Hematopoietic multipotent progenitor cell treated with erythropoietin and hydrocortisone succinate and interleukin-3 and kit ligand, for 17 days (in vitro differentiated cells): Measurements from ENCODE around the gene KRIT1.
"Not testable (repeated sequence)": the region's sequence is repeated elsewhere in the genome, so short reads cannot be mapped to it uniquely, and the experiment has no call there.

Source experiments
- DNase-seq: peaks from one replicate; pipeline ENCODE4 v3.0.0-alpha.2; 2015; ENCODE audit warnings: low spot score

KRIT1 gene

DNA sequence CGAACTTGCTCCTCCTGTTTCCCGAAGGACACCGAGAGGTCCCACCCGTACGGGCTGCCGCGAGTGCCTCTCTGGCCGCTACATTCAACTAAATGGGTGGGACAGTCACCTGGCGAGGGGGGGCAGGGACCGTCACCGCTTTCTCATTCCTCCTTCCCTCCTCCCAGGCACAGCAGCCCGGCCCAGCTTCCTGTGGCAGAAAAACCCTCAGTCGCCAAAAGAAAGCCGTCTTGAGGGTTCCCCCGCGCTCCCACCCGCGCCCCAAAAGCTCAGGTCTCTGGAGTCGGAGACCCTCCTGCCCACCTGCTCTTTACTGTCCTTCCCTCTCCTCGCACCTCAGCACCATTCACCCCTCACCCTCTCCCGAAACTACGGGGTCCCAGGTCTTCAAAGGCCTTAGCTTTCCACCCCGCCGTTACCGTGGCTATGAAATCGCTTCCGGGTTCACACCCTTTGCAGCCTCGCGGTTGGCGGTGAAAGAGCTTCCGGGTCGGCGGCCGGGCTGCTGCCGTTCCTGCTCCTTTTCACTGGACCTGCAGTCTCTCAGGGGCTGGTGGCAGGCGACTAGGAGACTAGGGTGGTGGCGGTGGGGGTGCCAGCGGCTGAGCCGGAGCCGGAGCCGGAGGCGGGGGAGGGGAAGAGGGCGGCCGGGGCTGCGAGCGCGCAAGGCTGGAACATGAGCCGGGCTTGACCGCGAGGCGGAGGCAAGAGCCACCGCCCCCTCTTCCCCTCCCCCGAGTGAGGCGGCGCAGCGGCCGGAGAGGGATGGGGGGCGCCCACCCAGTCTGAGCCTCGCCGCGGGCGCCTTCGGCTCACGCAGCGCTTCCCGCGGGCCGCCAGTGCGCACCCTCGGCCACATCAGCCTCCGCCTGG, at the start of gene KRIT1, which contains the start of gene ANKIB1:
Gene KRIT1 (minus strand): TSS at position 428 of the 873 bp plus-strand sequence. CDS start 3,779 bp downstream, outside the sequence.
Gene ANKIB1 (plus strand): TSS at position 488 of the 873 bp plus-strand sequence. CDS start 49,005 bp downstream, outside the sequence.
- peak; percentile 84 for DNase-seq

DNA sequence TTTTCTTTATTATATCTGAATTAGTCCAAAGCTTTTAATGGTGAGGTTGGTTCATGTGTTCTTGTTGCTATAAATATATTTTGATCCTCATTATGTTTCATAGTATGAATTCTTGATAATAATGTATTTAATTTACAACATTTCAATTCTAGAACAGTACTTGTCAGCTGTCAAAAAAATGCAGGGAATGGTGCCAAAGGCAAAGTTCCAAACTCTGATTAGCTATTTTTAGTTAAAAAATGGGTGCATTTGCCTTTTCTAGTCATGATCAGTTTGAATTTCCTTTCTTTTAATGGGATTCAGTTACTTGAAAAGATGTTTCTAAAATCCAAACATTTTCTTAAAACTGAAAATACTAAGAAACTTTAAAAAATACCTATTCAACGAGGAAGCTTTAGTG, 49.7 kb upstream of the KRIT1 start:
- DNase-seq, result no peak

DNA sequence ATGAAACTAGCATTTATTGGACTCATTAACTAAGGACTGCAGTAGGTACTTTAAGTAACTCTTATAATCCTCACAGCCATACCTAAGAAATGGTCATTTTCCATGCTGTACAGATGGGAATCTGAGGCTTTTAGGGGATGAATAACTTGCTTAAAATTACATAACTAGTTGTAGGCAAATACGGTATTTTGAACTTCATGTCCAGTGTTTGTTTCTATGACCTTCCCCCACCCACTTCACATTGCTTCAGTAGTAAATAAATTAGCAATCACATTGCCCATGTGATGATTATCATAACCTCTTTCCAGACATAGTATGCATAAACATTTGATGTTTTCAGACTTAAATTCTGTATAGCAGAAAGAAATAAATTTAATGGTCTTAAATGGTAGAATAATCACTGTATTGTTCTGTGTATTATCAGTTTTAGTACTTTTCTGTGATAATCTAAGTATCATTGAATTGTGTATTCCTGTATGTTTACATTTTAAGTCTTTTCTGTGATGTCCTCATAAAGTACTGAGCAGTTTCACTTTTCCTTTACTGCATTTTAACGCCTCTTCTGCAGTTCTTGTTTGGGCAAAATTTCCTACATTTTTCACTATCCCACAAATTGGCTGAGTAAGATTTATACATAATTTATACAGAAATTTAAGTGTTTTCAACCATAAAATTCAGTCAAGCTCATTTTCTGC, 48.3 kb upstream of the KRIT1 start:
- DNase-seq, result no peak

DNA sequence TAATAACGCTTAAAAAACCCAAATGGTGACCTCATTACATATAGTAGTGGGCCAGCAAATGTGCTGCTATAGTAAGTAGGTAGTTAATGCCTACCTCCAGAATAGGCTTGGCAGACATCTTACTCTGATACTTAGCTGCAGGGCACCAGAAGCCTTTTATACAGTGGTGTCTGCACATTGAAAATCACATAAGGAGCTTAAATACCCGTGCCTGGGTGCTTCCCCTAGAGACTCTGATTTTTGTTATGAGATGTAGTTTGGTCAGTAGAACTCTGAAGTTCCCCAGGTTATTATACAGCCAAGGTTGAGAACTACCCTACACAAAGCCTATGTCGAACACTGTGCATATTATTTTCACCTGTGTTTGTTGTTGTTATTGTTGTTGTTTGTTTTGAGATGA, 47.3 kb upstream of the KRIT1 start:
- DNase-seq, result no peak

DNA sequence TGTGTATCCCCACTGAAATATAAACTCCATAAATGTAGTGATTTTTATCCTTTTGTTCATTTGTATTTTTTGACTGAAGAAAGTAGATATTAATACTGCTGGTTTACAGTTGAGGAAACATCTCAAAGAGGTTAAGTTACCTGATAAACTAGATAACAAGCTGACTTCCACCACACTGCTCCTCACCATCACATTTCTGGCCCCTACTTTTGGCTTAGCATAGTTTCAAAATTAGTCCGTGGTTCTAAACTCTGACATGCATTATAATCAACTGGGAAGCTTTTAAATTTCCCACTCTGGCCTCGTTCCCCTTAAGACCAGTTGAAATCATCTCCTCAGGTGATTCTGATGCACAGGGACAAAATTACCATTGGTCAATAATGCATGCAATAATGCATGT, 43.6 kb upstream of the KRIT1 start:
- no peak for DNase-seq

DNA sequence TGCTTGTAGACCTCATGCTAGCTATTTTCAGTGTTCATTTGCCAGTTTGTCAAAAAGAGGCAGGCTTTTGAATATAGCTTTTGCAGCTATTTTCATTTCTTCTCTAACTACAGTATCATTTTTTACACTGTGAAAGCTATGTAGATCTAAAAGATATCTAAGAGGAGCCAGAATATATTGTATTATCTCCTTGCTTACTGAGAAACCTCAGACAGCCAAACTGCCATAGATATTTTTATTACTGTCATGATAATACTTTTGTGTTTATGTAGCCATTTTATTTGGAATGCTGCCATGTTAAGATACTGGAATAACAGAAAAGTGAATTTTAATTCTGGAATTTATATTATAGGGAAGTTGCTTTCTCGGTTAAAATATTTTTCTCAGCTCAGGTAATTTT, 37.2 kb upstream of the KRIT1 start:
- DNase-seq, result no peak

DNA sequence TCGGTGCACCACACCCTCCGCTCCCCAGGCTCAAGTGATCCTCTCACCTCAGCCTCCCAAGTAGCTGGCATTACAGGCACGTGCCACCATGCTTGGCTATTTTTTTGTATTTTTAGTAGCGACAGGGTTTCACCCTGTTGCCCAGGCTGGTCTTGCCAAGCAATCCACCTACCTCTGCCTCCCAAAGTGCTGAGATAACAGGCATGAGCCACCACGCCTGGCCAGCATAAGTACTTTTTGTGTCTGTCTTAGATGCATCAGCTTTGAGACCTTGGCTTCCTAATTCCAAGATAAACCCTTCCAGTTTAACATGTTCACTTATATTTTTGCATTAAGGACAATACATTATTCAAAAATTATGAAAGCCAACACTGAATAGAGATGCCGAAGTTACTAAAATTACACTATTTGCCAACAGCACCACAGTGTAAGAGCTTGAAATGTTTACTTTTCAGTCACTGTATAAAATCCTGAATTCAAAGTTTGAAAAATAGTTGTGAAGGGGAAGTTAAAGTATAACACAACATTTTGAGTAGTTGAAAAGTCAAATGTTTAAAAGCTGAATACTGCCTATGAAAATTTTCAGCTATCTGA, 36.6 kb upstream of the KRIT1 start:
- DNase-seq, result no peak

DNA sequence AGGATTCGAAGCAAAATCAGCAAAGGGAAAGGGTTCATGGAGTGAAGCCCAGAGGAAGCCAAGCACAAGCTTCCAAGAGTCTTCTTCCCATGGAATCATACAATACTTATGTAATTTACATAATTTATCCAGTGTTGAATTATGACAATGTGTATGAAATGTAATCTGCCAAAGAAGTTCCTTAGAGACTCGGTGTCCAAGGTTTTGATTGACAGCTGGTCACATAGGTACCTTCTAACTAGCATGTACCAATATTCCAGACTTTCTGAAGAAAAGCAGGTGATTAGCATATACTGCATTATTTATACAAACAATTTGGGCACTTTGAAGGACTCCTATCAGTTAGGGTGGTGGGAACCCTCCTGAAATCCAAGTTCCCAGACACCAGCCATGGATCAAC, 35.3 kb upstream of the KRIT1 start:
- DNase-seq, result no peak

DNA sequence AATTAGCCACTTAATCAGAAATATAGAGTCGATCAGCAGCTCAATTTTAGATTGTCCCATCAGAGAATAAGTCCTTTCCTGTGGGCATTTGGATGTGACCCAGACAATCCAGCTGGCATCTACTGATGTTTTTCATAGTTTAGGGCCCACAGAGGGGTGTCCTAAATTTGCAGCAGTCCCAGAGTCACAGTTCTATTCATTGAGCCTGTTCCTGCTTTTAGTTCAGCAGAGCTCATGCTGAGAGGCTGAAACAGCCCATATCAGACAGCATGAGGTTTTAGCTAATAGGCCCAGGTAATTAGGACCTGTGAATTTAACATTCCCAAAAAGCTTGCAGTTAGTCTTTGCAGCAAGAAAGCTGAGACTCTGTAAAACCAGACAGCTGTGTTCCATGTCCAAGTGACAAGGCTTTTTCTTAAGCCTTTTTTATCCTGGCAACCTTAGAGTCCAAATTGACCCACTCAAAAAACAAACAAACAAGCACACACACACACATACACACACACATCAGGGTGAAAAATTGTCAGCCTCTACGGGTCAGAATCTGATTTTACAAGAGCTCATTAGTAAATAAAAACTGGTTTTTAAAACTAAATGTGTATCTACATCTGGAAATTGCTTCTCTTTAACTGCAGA, 33.8 kb upstream of the KRIT1 start:
- DNase-seq, result no peak

DNA sequence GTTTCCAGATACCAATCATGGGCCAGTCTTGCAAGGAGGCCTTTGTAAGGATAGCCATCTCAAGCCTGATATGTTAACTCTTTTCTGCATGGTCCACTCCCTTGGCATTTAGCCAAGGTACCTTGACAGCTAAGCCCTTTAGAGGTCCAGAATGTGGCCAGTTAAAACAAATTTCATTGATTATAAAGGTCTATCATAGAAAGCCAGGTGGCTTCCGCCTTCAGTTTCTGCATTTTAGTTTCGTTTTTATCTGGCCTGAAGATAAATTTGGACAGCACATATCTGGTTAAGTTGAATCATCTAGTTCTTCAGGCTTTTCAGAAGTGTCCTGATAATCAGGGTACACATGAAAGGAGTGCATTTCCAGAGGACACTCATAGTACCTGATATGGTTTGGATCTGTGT, 30.7 kb upstream of the KRIT1 start:
- no peak for DNase-seq

DNA sequence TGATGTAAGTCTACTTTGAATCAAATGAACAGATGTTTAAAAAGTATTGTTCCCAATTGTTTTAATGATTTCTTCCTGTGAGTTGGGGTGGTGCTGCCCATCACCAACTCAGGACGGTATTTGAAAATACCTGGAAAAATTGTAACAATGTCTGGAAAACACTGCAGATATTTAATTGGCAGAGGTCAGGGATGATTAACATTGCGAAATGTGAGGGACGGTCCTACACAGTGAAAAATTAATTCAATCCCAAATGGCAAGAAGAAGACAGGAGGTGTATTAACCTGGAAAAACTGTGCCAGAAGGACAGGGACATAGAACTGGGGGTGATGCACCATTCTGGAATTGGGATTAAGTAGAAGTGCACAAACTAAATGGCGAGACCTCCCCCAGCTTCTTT, 29.6 kb upstream of the KRIT1 start:
- no peak for DNase-seq

DNA sequence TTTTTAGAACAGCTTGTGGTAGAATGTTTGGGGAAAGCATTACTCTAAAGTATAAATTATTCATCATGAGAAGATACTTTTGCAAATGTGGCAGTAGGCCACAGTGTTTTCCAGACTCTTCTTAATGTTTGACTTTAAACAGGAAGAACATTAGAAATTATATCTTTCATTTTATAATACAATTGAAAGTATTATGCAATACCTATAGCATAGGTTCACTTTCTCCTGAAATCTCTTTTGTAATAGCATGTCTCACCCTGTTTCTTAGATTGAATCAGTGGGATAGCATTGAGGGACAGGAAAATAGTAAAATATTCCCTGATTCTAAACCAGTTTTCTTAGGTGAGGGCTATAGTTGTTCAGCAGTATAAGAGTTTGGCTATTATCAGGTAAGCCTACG, 23.2 kb upstream of the KRIT1 start:
- no peak for DNase-seq

DNA sequence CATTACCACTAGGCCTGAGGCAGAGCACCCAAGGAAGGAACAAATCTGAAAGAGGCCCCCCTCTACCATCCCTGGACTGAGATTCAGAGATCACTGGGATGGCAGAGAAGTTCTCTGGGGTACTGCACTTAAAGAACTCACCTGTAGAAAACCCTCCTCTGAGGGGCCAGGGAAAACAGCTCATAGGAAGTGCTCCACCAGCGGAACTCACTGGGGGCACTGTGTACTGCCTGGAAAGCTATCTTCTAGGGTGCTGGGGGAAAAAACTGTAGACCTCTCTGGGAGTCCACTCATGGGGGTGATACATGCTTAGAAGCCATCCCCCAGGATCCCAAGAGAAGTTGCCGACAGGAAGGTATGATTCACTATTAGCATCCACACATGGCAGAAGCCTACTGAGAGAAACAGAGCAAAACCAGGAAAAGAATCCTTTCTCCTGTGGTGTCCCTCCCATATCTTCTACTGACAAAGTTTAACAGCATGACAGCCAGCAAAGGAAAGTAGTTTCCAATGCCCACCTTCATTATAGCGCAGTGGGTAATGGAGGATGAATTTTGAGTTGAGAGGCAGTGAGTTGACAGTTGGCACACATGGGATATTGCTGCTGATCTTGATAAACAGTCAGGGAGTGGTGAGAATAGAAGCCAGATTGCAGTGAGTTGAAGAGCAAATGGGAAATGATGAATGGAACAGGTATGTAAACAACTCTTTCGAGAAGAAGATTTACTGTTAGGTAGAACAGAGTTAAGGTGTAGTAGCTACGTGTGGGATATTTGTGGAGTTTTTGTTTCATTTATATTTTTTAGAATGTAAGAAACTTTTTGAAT, 20.9 kb upstream of the KRIT1 start:
- no peak for DNase-seq

DNA sequence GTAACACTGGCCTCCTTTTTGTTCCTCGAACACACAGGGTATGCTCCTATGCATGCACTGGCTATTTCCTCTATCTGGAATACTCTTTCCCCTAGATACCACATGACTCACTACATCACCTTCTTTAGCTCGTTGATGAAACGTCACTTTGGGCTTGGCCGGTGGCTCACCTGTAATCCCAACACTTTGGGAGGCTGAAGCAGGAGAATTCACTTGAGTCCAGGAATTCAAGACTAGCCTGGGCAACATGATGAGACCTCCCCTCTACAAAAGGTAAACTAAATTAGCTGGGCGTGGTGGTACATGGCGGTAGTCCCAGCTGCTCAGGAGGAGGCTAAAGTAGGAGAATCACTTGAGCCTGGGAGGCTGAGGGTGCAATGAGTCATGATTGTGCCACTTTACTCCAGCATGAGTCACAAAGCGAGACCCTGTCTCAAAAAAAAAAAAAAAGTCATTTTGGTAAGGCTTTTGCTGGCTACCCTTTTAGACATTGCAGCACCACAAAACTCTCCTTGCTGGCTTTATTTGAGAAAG, 14.6 kb upstream of the KRIT1 start:
- DNase-seq, result no peak

DNA sequence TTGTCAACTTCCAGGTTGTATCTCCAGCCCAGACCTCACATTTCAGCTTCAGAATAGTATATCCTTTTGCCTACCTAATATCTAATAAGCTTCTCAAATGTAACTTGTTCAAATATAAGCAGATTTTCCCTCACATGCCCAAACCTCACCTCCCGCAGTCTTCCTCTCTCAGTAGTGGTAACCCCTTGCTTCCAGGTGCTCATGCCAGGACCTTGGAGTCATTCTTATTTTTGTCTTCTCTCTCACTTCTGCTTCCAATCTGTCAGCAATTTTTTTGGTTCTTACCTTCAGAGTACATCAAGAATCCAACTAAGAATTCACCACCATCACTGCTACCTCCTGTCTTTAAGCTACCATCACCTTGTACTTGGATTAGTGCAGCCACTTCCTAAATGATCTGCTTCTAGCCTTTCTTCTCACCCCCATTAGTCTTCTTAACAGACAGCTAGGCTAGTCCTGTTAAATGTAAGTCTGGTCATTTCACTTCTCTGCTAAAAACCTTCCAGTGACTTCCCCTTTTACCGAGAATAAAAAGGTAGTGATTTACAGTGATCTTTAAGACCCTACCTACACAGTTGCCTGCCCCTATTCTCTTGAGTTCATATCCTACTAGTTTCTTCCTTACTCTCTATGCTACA, 14.0 kb upstream of the KRIT1 start:
- no peak for DNase-seq

DNA sequence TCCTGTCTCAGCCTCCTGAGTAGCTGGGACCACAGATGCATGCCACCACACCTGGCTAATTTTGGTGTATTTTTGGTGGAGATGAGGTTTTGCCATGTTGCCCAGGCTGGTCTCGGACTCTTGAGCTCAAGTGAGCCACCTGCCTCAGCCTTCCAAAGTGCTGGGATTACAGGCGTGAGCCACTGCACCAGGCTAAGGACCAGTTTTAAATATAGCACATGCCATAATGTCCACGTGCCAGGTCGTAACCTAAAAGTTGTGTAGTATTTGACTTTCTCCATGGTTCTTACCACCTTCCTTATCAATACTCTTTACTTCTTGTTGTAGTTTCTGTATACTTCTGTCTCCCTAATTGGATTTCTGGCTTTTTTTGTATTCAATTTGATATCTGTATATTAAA, 13.3 kb upstream of the KRIT1 start:
- DNase-seq, result no peak

DNA sequence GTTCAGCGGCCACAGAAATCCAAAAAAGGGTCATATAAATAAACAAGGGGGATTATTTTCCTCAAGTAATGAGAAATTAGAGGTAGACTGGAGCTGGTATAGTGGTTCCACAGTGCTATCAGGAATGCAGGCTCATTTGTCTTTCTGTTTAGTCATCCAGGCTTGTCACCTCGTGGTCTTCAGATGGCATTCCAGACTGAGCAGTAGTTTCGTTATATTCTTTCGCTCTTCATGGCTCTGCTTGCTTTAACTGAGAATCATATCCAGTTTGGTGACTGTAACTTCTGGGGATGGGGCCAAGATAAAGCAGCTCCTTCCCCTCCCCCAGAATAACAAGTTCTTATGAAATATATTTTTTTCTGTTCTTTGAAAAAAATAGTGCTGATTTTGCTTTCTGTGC, 9.6 kb upstream of the KRIT1 start:
- DNase-seq, result no peak

DNA sequence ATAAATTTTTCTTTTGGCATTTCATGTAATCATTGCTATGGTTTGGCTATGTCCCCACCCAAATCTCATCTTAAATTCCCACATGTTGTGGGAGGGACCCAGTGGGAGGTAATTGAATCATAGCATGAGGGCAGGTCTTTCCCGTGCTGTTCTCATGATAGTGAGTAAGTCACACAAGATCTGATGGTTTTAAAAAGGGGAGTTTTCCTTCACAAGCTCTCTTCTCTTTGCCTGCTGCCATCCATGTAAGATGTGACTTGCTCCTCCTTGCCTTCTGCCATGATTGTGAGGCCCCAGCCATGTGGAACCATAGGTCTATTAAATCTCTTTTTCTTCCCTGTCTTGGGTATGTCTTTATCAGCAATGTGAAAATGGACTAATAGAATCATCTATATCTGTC, 9.1 kb upstream of the KRIT1 start:
- not testable (repeated sequence) for DNase-seq

DNA sequence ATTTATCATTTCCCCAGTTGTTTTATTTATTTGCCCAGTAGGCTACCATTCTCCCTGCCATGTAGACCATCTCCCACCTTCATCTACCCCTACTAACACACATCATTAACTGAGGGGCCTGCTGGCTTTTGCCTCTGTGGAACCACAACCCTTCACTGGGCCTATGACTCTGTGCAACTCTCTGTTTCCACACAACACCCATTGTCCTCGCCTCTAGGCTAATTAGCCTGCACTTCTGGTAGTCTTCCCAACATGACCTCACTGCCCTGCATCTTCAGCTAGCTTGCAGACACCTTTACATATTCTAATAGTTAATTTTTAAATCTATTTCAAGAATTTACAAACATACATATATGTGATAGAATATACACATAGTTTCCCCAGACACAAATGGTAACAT, 7.5 kb upstream of the KRIT1 start:
- DNase-seq, result no peak

DNA sequence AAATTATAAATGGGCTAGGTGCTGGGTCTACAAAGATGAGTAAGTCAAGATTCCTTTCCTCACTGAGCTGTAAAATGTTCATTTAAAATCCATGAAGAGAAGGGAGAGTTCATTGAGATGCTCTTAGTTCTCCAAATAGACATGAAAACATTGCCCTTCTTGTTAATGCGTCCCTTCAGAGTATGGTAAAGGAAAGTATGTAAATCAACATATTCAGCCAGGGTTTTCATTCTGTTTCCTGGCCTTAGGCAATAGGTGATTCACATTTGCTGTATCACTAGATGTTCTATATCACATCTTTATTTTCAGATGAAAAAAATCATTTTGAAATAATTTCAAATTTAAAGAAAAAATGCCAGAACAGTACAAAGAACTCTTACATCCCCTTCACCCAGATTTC, 5.5 kb upstream of the KRIT1 start:
- no peak for DNase-seq

DNA sequence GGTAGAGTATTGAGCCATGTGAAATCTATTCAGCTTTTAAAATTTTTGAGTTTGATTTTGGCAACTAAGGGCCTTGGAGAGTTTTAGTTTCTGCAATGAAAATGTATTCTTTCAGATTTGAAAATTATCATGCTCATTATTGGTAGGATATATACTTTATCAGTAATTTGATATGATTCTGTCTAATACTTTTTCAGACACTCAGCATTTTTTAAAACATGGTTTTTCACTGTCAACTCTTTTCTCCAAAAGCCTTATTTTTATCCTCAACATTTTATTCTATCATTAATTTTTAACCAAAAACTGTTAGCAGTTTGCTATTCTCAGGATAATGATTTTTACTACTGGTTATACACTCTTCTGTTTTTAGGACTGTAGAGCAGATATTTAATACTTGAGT, 4.9 kb upstream of the KRIT1 start:
- DNase-seq, result no peak
